ENCODE results near the gene SLC2A8.

Gene SLC2A8

GRCh38 chr9:127398275-127398647 is 1.3 kb downstream of the SLC2A8 start:
- TF ChIP-seq CTCF (IDR thresholded peaks at IDR 0.05) = no peak

- TF ChIP-seq CTCF (IDR thresholded peaks at IDR 0.05) = no peak
Observed at GRCh38 chr9:127398715-127399400, 1.9 kb downstream of the SLC2A8 start.

- no peak for TF ChIP-seq CTCF (IDR thresholded peaks at IDR 0.05)
Observed at GRCh38 chr9:127399736-127400269, 2.8 kb downstream of the SLC2A8 start.

GRCh38 chr9:127402401-127403090 is 5.6 kb downstream of the SLC2A8 start:
- no peak for TF ChIP-seq CTCF (IDR thresholded peaks at IDR 0.05)

GRCh38 chr9:127403507-127404192 is 6.7 kb downstream of the SLC2A8 start:
- no peak for TF ChIP-seq CTCF (IDR thresholded peaks at IDR 0.05)

GRCh38 chr9:127404631-127405030 is 7.7 kb downstream of the SLC2A8 start:
- TF ChIP-seq CTCF (IDR thresholded peaks at IDR 0.05) = no peak

GRCh38 chr9:127405344-127406125 is 8.6 kb downstream of the SLC2A8 start:
- no peak for TF ChIP-seq CTCF (IDR thresholded peaks at IDR 0.05)

All from LNCAP (cell line).